Measurements from ENCODE around the gene COG3. TPM values are rescaled to one million over a fixed set of nuclear protein-coding genes. Genes with fewer than 3 reads are reported as not detected.

COG3 gene
- total and polyA plus RNA-seq, 4 donors, result 14.7 to 66.7 (median 22.4) TPM

DNA sequence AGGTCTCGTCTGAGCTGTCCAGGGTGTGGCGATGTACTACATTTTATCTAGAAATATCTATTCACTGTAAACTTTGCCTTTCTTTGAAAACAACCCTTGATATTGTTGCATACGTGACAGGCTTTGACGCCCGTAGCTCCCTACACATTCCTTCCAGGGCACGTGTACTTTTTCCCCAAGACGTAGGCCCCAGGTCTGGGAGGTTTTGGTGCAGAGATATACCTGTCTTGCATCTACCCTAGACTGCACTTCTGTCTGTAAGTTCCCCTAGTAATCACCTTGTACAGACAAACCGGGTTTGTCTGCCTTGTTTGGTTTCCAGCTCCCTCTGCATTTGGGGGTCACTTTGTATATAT is 81.6 kb downstream of the COG3 start:
- 89 to 91% methylated on average over 8 of the region's 8 CpGs for WGBS, 2 donors
- H3K4me3 ChIP-seq, result no peak overlapping the region
- ATAC-seq (ENCODE audit: insufficient read depth, low FRiP score) (no peak), DNase-seq (no peak)
- no peak for TF ChIP-seq CTCF (IDR thresholded peaks at IDR 0.05; ENCODE audit: control extremely low read depth, extremely low read depth)
- H3K4me1 ChIP-seq (ENCODE audit: control insufficient read depth in 5 of 5, insufficient read depth in 5 of 5, low read length in 5 of 5), result no peaks in the 10 kb centered on the region
- no peaks in the 10 kb centered on the region for H3K27me3 ChIP-seq (ENCODE audit: control insufficient read depth in 3 of 3, insufficient read depth in 3 of 3, low read length in 2 of 3)
- no peak overlapping the region for H3K27ac ChIP-seq (ENCODE audit: low read depth in 1 of 2, low read length in 1 of 2)
- H3K9ac ChIP-seq (ENCODE audit: insufficient read depth in 1 of 2, low read length in 2 of 2), result no peak overlapping the region
- no peaks in the 10 kb centered on the region for H3K36me3 ChIP-seq (ENCODE audit: control insufficient read depth in 4 of 4, insufficient read depth in 4 of 4, low read length in 4 of 4)
- no peaks in the 10 kb centered on the region for H3K9me3 ChIP-seq (ENCODE audit: control insufficient read depth in 4 of 4, insufficient read depth in 3 of 4, low read length in 3 of 4)

GRCh38 chr13:45548281-45548680 is 83.5 kb downstream of the COG3 start:
- DNase-seq, result no peak
- H3K27ac ChIP-seq (ENCODE audit: low read depth in 1 of 2, low read length in 1 of 2), result no peak overlapping the region
- H3K4me3 ChIP-seq, result no peak overlapping the region
- TF ChIP-seq CTCF (IDR thresholded peaks at IDR 0.05; ENCODE audit: control extremely low read depth, extremely low read depth), result no peak
- ATAC-seq (ENCODE audit: insufficient read depth, low FRiP score), result no peak
- 75 to 78% methylated on average over 6 of the region's 6 CpGs for WGBS, 2 donors
- no peaks in the 10 kb centered on the region for H3K27me3 ChIP-seq (ENCODE audit: control insufficient read depth in 3 of 3, insufficient read depth in 3 of 3, low read length in 2 of 3)
- no peaks in the 10 kb centered on the region for H3K4me1 ChIP-seq (ENCODE audit: control insufficient read depth in 5 of 5, insufficient read depth in 5 of 5, low read length in 5 of 5)
- no peaks in the 10 kb centered on the region for H3K36me3 ChIP-seq (ENCODE audit: control insufficient read depth in 4 of 4, insufficient read depth in 4 of 4, low read length in 4 of 4)
- H3K9me3 ChIP-seq (ENCODE audit: control insufficient read depth in 4 of 4, insufficient read depth in 3 of 4, low read length in 3 of 4), result no peaks in the 10 kb centered on the region
- H3K9ac ChIP-seq (ENCODE audit: insufficient read depth in 1 of 2, low read length in 2 of 2), result no peak overlapping the region

GRCh38 chr13:45554604-45555109 is 89.9 kb downstream of the COG3 start:
- H3K36me3 ChIP-seq (ENCODE audit: control insufficient read depth in 4 of 4, insufficient read depth in 4 of 4, low read length in 4 of 4), result no peaks in the 10 kb centered on the region
- no peak overlapping the region for H3K9ac ChIP-seq (ENCODE audit: insufficient read depth in 1 of 2, low read length in 2 of 2)
- 92 to 95% methylated on average over 4 of the region's 4 CpGs for WGBS, 2 donors
- no peak for TF ChIP-seq CTCF (IDR thresholded peaks at IDR 0.05; ENCODE audit: control extremely low read depth, extremely low read depth)
- H3K27ac ChIP-seq (ENCODE audit: low read depth in 1 of 2, low read length in 1 of 2), result no peak overlapping the region
- H3K4me3 ChIP-seq, result no peak overlapping the region
- DNase-seq (no peak), ATAC-seq (ENCODE audit: insufficient read depth, low FRiP score) (no peak)
- no peaks in the 10 kb centered on the region for H3K27me3 ChIP-seq (ENCODE audit: control insufficient read depth in 3 of 3, insufficient read depth in 3 of 3, low read length in 2 of 3)
- no peaks in the 10 kb centered on the region for H3K4me1 ChIP-seq (ENCODE audit: control insufficient read depth in 5 of 5, insufficient read depth in 5 of 5, low read length in 5 of 5)
- H3K9me3 ChIP-seq (ENCODE audit: control insufficient read depth in 4 of 4, insufficient read depth in 3 of 4, low read length in 3 of 4), result peaks cover 0 to 9% (median 0%) of the 10 kb centered on the region in 4 donors

Measured in lung (tissue), 12 donors.